Skin of body (tissue), 2 donors: ENCODE data around the gene XPO6. TPM values are rescaled to one million over a fixed set of nuclear protein-coding genes. Genes with fewer than 3 reads are reported as not detected.

ENCODE experiments used
- DNase-seq: peaks from one replicate; lab custom pipeline; 2025; lab: John Stamatoyannopoulos, UW
- total RNA-seq: library from RNA; depleted of rRNA; stranded (reverse); fragments of >200 nt; gene quantifications from one replicate; pipeline ENCODE4 v1.2.3, GENCODE V29; 2014

Gene XPO6
- total RNA-seq, 1 donor from 2014 or later, result 67.0 TPM

- DNase-seq, result no peak
Observed at GRCh38 chr16:28092721-28093384, 118.9 kb downstream of the XPO6 start.

GRCh38 chr16:28091656-28092055 lies 120.1 kb downstream of the XPO6 start:
- no peak for DNase-seq

- DNase-seq, result no peak
Observed at GRCh38 chr16:28090646-28091377, 121.0 kb downstream of the XPO6 start.

GRCh38 chr16:28089992-28090365 lies 121.8 kb downstream of the XPO6 start:
- no peak for DNase-seq

- DNase-seq, result no peak
Observed at GRCh38 chr16:28089205-28089991, 122.4 kb downstream of the XPO6 start.

- no peak for DNase-seq
Observed at GRCh38 chr16:28087675-28088300, 124.0 kb downstream of the XPO6 start.

GRCh38 chr16:28087140-28087660 lies 124.6 kb downstream of the XPO6 start:
- no peak for DNase-seq

- DNase-seq, result no peak
Observed at GRCh38 chr16:28086186-28087139, 125.3 kb downstream of the XPO6 start.

- no peak for DNase-seq
Observed at GRCh38 chr16:28085389-28086171, 126.2 kb downstream of the XPO6 start.

- no peak for DNase-seq
Observed at GRCh38 chr16:28084209-28084608, 127.6 kb downstream of the XPO6 start.

GRCh38 chr16:28082624-28083023 lies 129.1 kb downstream of the XPO6 start:
- no peak for DNase-seq

GRCh38 chr16:28081391-28081968 lies 130.3 kb downstream of the XPO6 start:
- DNase-seq, result no peak

- no peak for DNase-seq
Observed at GRCh38 chr16:28078261-28078660, 133.5 kb downstream of the XPO6 start.

- DNase-seq, result no peak
Observed at GRCh38 chr16:28073836-28074235, 137.9 kb downstream of the XPO6 start.

- DNase-seq, result peak; percentile 16
Observed at GRCh38 chr16:28072087-28072486, 139.7 kb downstream of the XPO6 start.

GRCh38 chr16:28069971-28070794 lies 141.6 kb downstream of the XPO6 start:
- peak; percentile 48 for DNase-seq

GRCh38 chr16:28068976-28069375 lies 142.8 kb downstream of the XPO6 start:
- DNase-seq, result no peak
